T-cell (primary cell): ENCODE results near the gene BCKDHB. TPM values are rescaled to one million over a fixed set of nuclear protein-coding genes. Genes with fewer than 3 reads are reported as not detected.

Source experiments
- ATAC-seq, 4 experiments: fragments of 200-7000 bp in 3 of 4; fragments of 150-1000 bp in 1 of 4; cut with Tn5 transposase; replicated peaks in 1 of 4; 1 replicate in 3 of 4; 2 replicates in 1 of 4; pipeline ENCODE4 v1.10.0; 2021; ENCODE audit warnings: moderate library complexity in 3 of 4, mild to moderate bottlenecking in 2 of 4, moderate number of reproducible peaks in 1 of 4
- CTCF ChIA-PET, 2 donors: fragments of 300-600 bp; sonication (Branson Sonifier 250); formaldehyde crosslinking; loops; one replicate each; lab custom pipeline; 2022; ENCODE audit warnings: antibody characterized with exemption in 2 of 2; lab: Charles Lee
- POLR2A ChIA-PET, 2 donors: fragments of 300-600 bp; sonication (Branson Sonifier 250); formaldehyde crosslinking; loops; one replicate each; lab custom pipeline; 2022; ENCODE audit warnings: antibody characterized with exemption in 2 of 2; lab: Charles Lee
- DNase-seq, 35 experiments: peaks; one replicate each; pipeline versions ENCODE4 v3.0.0 to v3.0.0-alpha.2; 2013 to 2023
- H3K27ac ChIP-seq: one replicate; pipeline ENCODE4 v1.5.1; 2013; ENCODE audit warnings: low read length
- H3K27me3 ChIP-seq, 2 experiments: replicated peaks in 1 of 2; 1 replicate in 1 of 2; 2 replicates in 1 of 2; pipeline versions ENCODE4 v1.6.1 to v1.7.0; 2013; ENCODE audit warnings: low read length in 1 of 2, mixed read lengths in 1 of 2; ENCODE audit not compliant: control insufficient read depth in 2 of 2, insufficient read depth in 2 of 2; ENCODE audit errors: extremely low read depth in 1 of 2
- H3K36me3 ChIP-seq, 2 donors: 1 replicate in 1 of 2; 2 replicates in 1 of 2; pipeline versions ENCODE4 v1.6.1 to v1.7.0; 2013; ENCODE audit warnings: low read length in 1 of 2; ENCODE audit not compliant: control insufficient read depth in 2 of 2, insufficient read depth in 1 of 2; ENCODE audit errors: extremely low read depth in 1 of 2
- H3K4me1 ChIP-seq, 2 experiments: 1 replicate in 1 of 2; 2 replicates in 1 of 2; pipeline versions ENCODE4 v1.6.1 to v1.7.0; 2013; ENCODE audit warnings: low read length in 2 of 2, mixed read lengths in 1 of 2; ENCODE audit not compliant: insufficient read depth in 2 of 2, control insufficient read depth in 1 of 2; ENCODE audit errors: extremely low read depth in 1 of 2
- H3K4me3 ChIP-seq, 2 donors: 1 replicate in 1 of 2; 2 replicates in 1 of 2; pipeline versions ENCODE4 v1.5.1 to v1.7.0; 2013; ENCODE audit warnings: mild to moderate bottlenecking in 2 of 2, low read length in 1 of 2, moderate library complexity in 1 of 2; ENCODE audit not compliant: control insufficient read depth in 1 of 2; ENCODE audit errors: extremely low read depth in 1 of 2
- H3K9me3 ChIP-seq: 2 replicates; pipeline ENCODE4 v1.7.0; 2013
- H3K27ac Mint-ChIP-seq, 2 donors: one replicate each; pipeline ENCODE4 v1.8.0; 2020 to 2021; ENCODE audit warnings: mild to moderate bottlenecking in 2 of 2, mixed read lengths in 2 of 2
- H3K27me3 Mint-ChIP-seq, 2 donors: one replicate each; pipeline ENCODE4 v1.8.0; 2021 to 2022; ENCODE audit warnings: mixed read lengths in 2 of 2
- H3K36me3 Mint-ChIP-seq: one replicate; pipeline ENCODE4 v1.8.0; 2021; ENCODE audit warnings: mixed read lengths
- H3K4me1 Mint-ChIP-seq, 3 donors: one replicate each; pipeline ENCODE4 v1.8.0; 2020 to 2022; ENCODE audit warnings: mixed read lengths in 3 of 3, mild to moderate bottlenecking in 1 of 3
- H3K4me3 Mint-ChIP-seq, 3 donors: one replicate each; pipeline ENCODE4 v1.8.0; 2020 to 2022; ENCODE audit warnings: mild to moderate bottlenecking in 3 of 3, mixed read lengths in 3 of 3, moderate library complexity in 3 of 3
- H3K9me3 Mint-ChIP-seq, 3 donors: one replicate each; pipeline ENCODE4 v1.8.0; 2020 to 2022; ENCODE audit warnings: mixed read lengths in 3 of 3
- WGBS: methylation state at CpG from one replicate; pipeline ENCODE4 v1.1.5; 2013; ENCODE audit warnings: missing lambda C conversion rate; ENCODE audit not compliant: insufficient coverage; 5-methylcytosine and 5-hydroxymethylcytosine counted together
- total RNA-seq, 35 experiments: library from RNA in 6 of 35; stranded (reverse) in 6 of 35; fragments of 120-200 nt in 1 of 35; gene quantifications; one replicate each; pipeline versions ENCODE4 v1.2.1 to v1.2.4 and lab custom pipeline; 2013 to 2026

The BCKDHB gene
- total RNA-seq, 5 donors from 2014 or later (not counting 1 experiment from before 2014, with no cell fraction given) = 14.1 to 18.7 (median 15.2) TPM

DNA sequence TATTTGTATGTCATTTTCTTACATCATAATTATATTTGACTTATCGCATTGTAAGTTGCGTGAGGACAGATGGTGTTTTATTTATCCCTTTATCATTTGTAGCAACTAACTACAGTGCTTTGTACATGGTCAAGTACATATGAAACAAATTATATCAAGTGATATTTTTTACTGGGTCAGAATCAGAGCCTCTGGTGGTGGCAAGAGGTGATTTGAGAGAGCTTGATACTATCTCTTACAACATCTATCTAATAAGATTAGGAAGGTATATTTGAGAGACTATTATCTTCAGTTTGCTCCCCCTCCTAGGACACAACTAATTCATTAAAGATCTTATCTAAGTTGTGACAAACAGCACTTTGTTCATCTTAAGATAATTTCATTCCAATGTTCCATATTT is 47.7 kb downstream of the BCKDHB start:
- no peaks in the 10 kb centered on the region for H3K27me3 ChIP-seq
- ChIA-PET CTCF (no interaction called here), POLR2A (no interaction called here)
- no CpG with 5 or more reads among the region's 2 CpGs for WGBS
- Mint-ChIP-seq H3K4me3 (no peak overlapping the region), H3K9me3 (no peaks in the 10 kb centered on the region), H3K36me3 (peaks cover 20% of the 10 kb centered on the region), H3K27me3 (no peaks in the 10 kb centered on the region), H3K27ac (no peak overlapping the region), H3K4me1 (peaks cover 0 to 3% (median 0%) of the 10 kb centered on the region in 3 donors)
- H3K4me1 ChIP-seq = no peaks in the 10 kb centered on the region
- ATAC-seq (no peak), DNase-seq (no peak)
- no peak overlapping the region for H3K4me3 ChIP-seq
- no peaks in the 10 kb centered on the region for H3K9me3 ChIP-seq
- no peaks in the 10 kb centered on the region for H3K36me3 ChIP-seq
- H3K27ac ChIP-seq = no peak overlapping the region

DNA sequence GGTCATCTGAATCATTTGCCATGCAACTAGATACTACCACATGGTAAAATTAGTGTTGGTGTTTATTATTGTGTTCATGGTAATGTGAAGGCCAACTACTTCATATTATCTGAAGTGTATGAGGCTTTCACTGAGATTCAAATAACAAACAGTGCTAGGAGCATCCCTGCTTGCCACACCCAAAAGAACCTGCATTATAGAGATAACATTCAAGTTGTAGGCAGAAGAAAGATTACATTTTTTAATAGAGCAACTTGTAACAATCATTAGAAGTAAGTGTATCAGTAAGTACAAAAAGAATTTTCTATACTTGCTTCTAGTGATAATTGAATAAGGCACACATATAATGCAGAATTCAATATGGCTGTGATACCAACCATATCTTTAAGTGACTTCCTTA is 49.8 kb downstream of the BCKDHB start:
- no peaks in the 10 kb centered on the region for H3K27me3 ChIP-seq
- H3K27me3 Mint-ChIP-seq = no peaks in the 10 kb centered on the region
- H3K9me3 ChIP-seq = no peaks in the 10 kb centered on the region
- H3K4me3 ChIP-seq = no peak overlapping the region
- ChIA-PET CTCF (interaction anchor here in 1 of 2 donors (0.6 kb wide), 1 partner anchor 48 kb away, joined by 3 read pairs; no protein-coding TSS in a partner anchor), POLR2A (no interaction called here)
- H3K4me1 ChIP-seq = no peaks in the 10 kb centered on the region
- ATAC-seq = no peak
- no peak overlapping the region for H3K4me3 Mint-ChIP-seq
- H3K4me1 Mint-ChIP-seq = peaks cover 0 to 3% (median 0%) of the 10 kb centered on the region in 3 donors
- H3K9me3 Mint-ChIP-seq = no peaks in the 10 kb centered on the region
- peaks cover 18% of the 10 kb centered on the region for H3K36me3 Mint-ChIP-seq
- no peak overlapping the region for H3K27ac Mint-ChIP-seq
- no peak overlapping the region for H3K27ac ChIP-seq
- H3K36me3 ChIP-seq = no peaks in the 10 kb centered on the region
- DNase-seq = no peak

DNA sequence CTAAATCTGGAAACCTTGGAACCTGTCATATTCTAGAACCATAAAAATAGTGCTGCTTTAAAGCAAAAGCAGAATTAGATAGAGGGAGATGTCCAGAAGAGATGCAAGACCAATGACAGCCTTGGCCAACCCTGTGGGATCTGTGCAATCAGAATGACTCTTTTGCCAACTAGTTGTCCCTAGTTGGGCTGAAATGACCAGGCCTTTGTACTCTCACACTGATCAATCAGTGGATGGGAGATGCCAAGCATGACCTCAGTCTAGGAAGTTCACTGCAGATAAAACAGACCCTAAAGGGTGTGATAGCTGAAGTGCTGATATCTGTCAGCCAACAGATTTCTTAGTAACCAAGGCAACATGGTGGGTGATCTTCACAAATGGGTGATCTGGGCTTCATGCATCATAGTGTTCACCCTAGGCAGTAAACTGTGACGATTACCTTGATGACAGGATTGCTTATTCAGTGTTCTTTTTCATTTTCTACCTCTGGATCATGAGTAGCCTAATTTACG is 52.1 kb downstream of the BCKDHB start:
- no peak overlapping the region for H3K27ac ChIP-seq
- Mint-ChIP-seq H3K4me3 (no peak overlapping the region), H3K27me3 (no peaks in the 10 kb centered on the region), H3K36me3 (peaks cover 8% of the 10 kb centered on the region), H3K27ac (no peak overlapping the region), H3K4me1 (peaks cover 0 to 3% (median 0%) of the 10 kb centered on the region in 3 donors), H3K9me3 (no peaks in the 10 kb centered on the region)
- H3K27me3 ChIP-seq = no peaks in the 10 kb centered on the region
- H3K4me3 ChIP-seq = no peak overlapping the region
- WGBS = no CpG with 5 or more reads among the region's 2 CpGs
- DNase-seq (no peak), ATAC-seq (no peak)
- H3K4me1 ChIP-seq = no peaks in the 10 kb centered on the region
- no peaks in the 10 kb centered on the region for H3K9me3 ChIP-seq
- ChIA-PET POLR2A (no interaction called here), CTCF (no interaction called here)
- no peaks in the 10 kb centered on the region for H3K36me3 ChIP-seq

DNA sequence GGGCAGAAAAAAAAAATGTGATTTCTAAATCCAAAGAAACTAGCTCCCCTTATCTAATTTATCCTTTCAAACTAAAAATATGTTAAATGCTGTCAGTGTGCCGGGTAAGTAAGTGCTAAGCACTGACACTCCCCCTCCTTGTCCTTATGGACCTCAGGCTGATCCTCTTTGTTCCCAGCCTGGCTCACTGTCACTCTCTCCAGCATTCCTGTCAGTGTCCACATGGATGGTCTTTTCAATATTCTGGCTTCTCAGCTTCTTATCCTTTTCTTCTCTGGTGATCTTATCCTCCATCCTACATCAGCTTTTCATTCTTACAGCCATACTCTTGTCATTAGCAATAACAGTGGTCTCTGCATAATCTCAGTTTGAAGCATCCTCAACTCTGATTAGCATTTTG is 55.0 kb downstream of the BCKDHB start:
- Histone ChIP-seq H3K4me1 (peaks cover 0 to 4% of the 10 kb centered on the region in 2 experiments), H3K9me3 (no peaks in the 10 kb centered on the region), H3K27ac (no peak overlapping the region), H3K36me3 (no peaks in the 10 kb centered on the region), H3K4me3 (no peak overlapping the region), H3K27me3 (no peaks in the 10 kb centered on the region)
- ChIA-PET CTCF (no interaction called here), POLR2A (no interaction called here)
- no peaks in the 10 kb centered on the region for H3K9me3 Mint-ChIP-seq
- H3K36me3 Mint-ChIP-seq = peaks cover 2% of the 10 kb centered on the region
- H3K4me1 Mint-ChIP-seq = peaks cover 0 to 13% (median 0%) of the 10 kb centered on the region in 3 donors
- no peak overlapping the region for H3K27ac Mint-ChIP-seq
- H3K27me3 Mint-ChIP-seq = no peaks in the 10 kb centered on the region
- no peak for ATAC-seq
- WGBS = 100% methylated on average over 1 of the region's 1 CpG
- no peak for DNase-seq
- H3K4me3 Mint-ChIP-seq = no peak overlapping the region

DNA sequence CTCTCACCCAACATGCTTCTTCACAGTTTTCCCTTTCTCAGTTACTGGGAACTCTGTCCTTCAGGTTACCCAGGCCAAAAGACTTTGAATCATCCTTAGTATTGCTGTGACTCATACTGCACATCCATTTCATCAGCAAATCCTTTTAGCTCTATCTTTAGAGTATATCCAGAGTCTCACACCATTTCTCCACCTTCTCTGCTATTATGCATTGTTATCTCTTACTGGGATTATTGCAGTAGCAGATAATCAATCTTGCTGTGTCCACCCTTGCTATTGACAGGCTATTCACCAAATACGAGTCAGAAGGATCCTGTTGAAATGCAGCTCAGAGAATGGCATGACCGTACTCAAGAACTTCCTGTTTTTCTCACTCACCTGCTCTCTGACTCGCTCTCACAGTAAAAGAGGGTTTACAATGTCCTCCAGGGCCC is 57.3 kb downstream of the BCKDHB start:
- H3K4me3 ChIP-seq = no peak overlapping the region
- Mint-ChIP-seq H3K4me1 (peaks cover 0 to 13% (median 0%) of the 10 kb centered on the region in 3 donors), H3K36me3 (peaks cover 9% of the 10 kb centered on the region), H3K27me3 (no peaks in the 10 kb centered on the region), H3K4me3 (no peak overlapping the region), H3K27ac (no peak overlapping the region), H3K9me3 (no peaks in the 10 kb centered on the region)
- no peaks in the 10 kb centered on the region for H3K27me3 ChIP-seq
- H3K4me1 ChIP-seq = peaks cover 0 to 4% of the 10 kb centered on the region in 2 experiments
- ChIA-PET POLR2A (interaction anchor here in 1 of 2 donors (0.6 kb wide), 1 partner anchor 55 kb away, joined by 3 read pairs; no protein-coding TSS in a partner anchor), CTCF (interaction anchor here in 1 of 2 donors (1.2 kb wide), 1 partner anchor 58 kb away, joined by 3 read pairs; the partner anchor contains the start of gene BCKDHB)
- peak in 5 of 35 experiments; percentile 1 to 33 (median 1) for DNase-seq
- ATAC-seq = peak; percentile 70 to 97 (median 87)
- 12% methylated on average over 3 of the region's 3 CpGs for WGBS
- H3K9me3 ChIP-seq = no peaks in the 10 kb centered on the region
- H3K27ac ChIP-seq = no peak overlapping the region
- H3K36me3 ChIP-seq = peaks cover 0 to 3% of the 10 kb centered on the region in 2 donors

DNA sequence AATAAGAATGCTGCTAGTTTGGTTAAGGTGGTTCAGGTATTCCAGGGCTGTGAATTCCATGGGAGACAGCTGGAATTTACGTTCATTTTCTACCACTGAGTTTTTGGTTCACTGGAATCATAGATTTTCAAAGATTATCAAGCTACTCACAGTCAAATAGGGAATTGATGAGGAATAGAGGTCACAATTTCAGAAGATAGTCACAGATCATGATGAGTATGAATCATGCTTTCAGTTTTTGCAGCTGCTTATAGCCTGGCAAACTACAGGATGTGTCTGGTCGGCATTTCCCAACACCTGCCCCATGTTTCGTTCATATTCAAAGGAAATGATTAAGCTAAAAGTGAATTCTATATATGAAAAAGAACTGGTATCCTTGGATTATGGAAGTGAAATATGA is 58.7 kb downstream of the BCKDHB start:
- H3K4me1 Mint-ChIP-seq = peaks cover 0 to 13% (median 0%) of the 10 kb centered on the region in 3 donors
- WGBS = no CpG with 5 or more reads among the region's 3 CpGs
- Histone ChIP-seq H3K4me1 (peaks cover 0 to 4% of the 10 kb centered on the region in 2 experiments), H3K27ac (no peak overlapping the region), H3K9me3 (no peaks in the 10 kb centered on the region), H3K4me3 (no peak overlapping the region), H3K36me3 (peaks cover 0 to 3% of the 10 kb centered on the region in 2 donors), H3K27me3 (no peaks in the 10 kb centered on the region)
- no peaks in the 10 kb centered on the region for H3K27me3 Mint-ChIP-seq
- H3K9me3 Mint-ChIP-seq = no peaks in the 10 kb centered on the region
- CTCF ChIA-PET = interaction anchor here (0.5 to 0.9 kb wide), 3 partner anchors 10 to 1600 kb away, joined by 3 read pairs; no protein-coding TSS in a partner anchor
- POLR2A ChIA-PET = interaction anchor here in 1 of 2 donors (0.8 kb wide), 1 partner anchor 33 kb away, joined by 4 read pairs; no protein-coding TSS in a partner anchor
- H3K36me3 Mint-ChIP-seq = peaks cover 20% of the 10 kb centered on the region
- DNase-seq = peak in 2 of 35 experiments; percentile 1 to 8
- H3K4me3 Mint-ChIP-seq = peak overlapping the region in 2 of 3 donors; percentile 38 to 39
- no peak for ATAC-seq
- peak overlapping the region; percentile 48 to 79 for H3K27ac Mint-ChIP-seq
